HCT116 (cell line): ENCODE measurements around the gene GOLT1B. TPM values are rescaled to one million over a fixed set of nuclear protein-coding genes. Genes with fewer than 3 reads are reported as not detected.

Experiments used
- ATAC-seq: fragments of 200-7000 bp; cut with Tn5 transposase; 2 replicates; pipeline ENCODE4 v1.9.1; 2020; ENCODE audit warnings: mild to moderate bottlenecking, moderate library complexity
- BruUV-seq: library from RNA; stranded (reverse); fragments of 400-500 nt; replicated peaks from 2 replicates; lab custom pipeline; 2021; lab: Mats Ljungman, UMichigan
- CTCF ChIA-PET: fragments of 300-600 bp; sonication (Branson Sonifier 250); formaldehyde crosslinking; loops from one replicate; lab custom pipeline; 2021; ENCODE audit warnings: antibody characterized with exemption; lab: Charles Lee
- POLR2A ChIA-PET: fragments of 300-600, 350-600 bp; sonication (Branson Sonifier 250); formaldehyde crosslinking; loops from one replicate; lab custom pipeline; 2021; ENCODE audit warnings: antibody characterized with exemption; lab: Charles Lee
- RAD21 ChIA-PET, 2 experiments: fragments of 300-600 bp; sonication (Branson Sonifier 250); formaldehyde crosslinking; loops; one replicate each; lab custom pipeline; 2023; ENCODE audit warnings: low total read pairs in 2 of 2; ENCODE audit not compliant: uncharacterized antibody in 2 of 2, unreplicated experiment in 2 of 2, low non-redundant PET in 1 of 2; lab: Charles Lee
- DNase-seq: peaks from one replicate; pipeline ENCODE4 v3.0.0-alpha.2; 2010; ENCODE audit warnings: low read depth, low spot score
- H2AFZ ChIP-seq: fragments of 200-600 bp; shearing (Covaris generic), sonication (generic); 2 replicates; pipeline ENCODE4 v1.6.1; 2017; ENCODE audit warnings: low read depth, mixed run types, mixed read lengths, antibody characterized with exemption, low read length; ENCODE audit not compliant: poor library complexity, severe bottlenecking
- H3K27ac ChIP-seq: 2 replicates; pipeline ENCODE4 v1.5.1; 2012; ENCODE audit warnings: low read depth, low read length
- H3K27me3 ChIP-seq: fragments of 200-600 bp; sonication (generic); 2 replicates; pipeline ENCODE4 v1.6.1; 2016; ENCODE audit warnings: mixed run types, low read length, mixed read lengths; ENCODE audit not compliant: insufficient read depth
- H3K36me3 ChIP-seq, 2 experiments: fragments of 200-500 bp in 1 of 2; fragments of 200-600 bp in 1 of 2; sonication (Bioruptor generic) in 1 of 2; sonication (generic) in 1 of 2; 2 replicates each; pipeline versions ENCODE4 v1.5.1 to v1.6.1; 2014 to 2016; ENCODE audit warnings: low read length in 2 of 2, inconsistent platforms in 1 of 2, mixed read lengths in 1 of 2, mixed run types in 1 of 2; ENCODE audit not compliant: insufficient read depth in 2 of 2, control insufficient read depth in 1 of 2
- H3K4me1 ChIP-seq, 2 experiments: fragments of 200-600 bp in 1 of 2; sonication (generic) in 1 of 2; 2 replicates each; pipeline versions ENCODE4 v1.5.1 to v1.6.1; 2012 to 2017; ENCODE audit warnings: low read length in 2 of 2, inconsistent platforms in 1 of 2, mild to moderate bottlenecking in 1 of 2, mixed read lengths in 1 of 2, mixed run types in 1 of 2, moderate library complexity in 1 of 2; ENCODE audit not compliant: insufficient read depth in 2 of 2, control insufficient read depth in 1 of 2
- H3K4me2 ChIP-seq: fragments of 200-600 bp; sonication (generic); 2 replicates; pipeline ENCODE4 v1.6.1; 2017; ENCODE audit warnings: mixed run types, low read length, mixed read lengths
- H3K4me3 ChIP-seq, 2 experiments: fragments of 200-600 bp in 1 of 2; sonication (generic) in 1 of 2; replicated peaks in 1 of 2; 2 replicates each; pipeline ENCODE4 v1.5.1; 2011 to 2016; ENCODE audit warnings: low read length in 2 of 2, control low read depth in 1 of 2, low read depth in 1 of 2, mild to moderate bottlenecking in 1 of 2, mixed read lengths in 1 of 2, mixed run types in 1 of 2
- H3K79me2 ChIP-seq: fragments of 200-600 bp; sonication (generic); 2 replicates; pipeline ENCODE4 v1.6.1; 2017; ENCODE audit warnings: mild to moderate bottlenecking, mixed run types, low read length, moderate library complexity, mixed read lengths; ENCODE audit not compliant: insufficient read depth
- H3K9ac ChIP-seq: fragments of 200-600 bp; sonication (generic); 2 replicates; pipeline ENCODE4 v1.6.1; 2016; ENCODE audit warnings: low read length, mixed read lengths
- H3K9me2 ChIP-seq: fragments of 200-600 bp; sonication (generic), shearing (Covaris generic); 2 replicates; pipeline ENCODE4 v1.6.1; 2017; ENCODE audit warnings: mixed run types, mild to moderate bottlenecking, moderate library complexity; ENCODE audit not compliant: insufficient read depth
- H3K9me3 ChIP-seq, 2 experiments: fragments of 200-500 bp in 1 of 2; fragments of 200-600 bp in 1 of 2; sonication (Bioruptor generic) in 1 of 2; sonication (generic) in 1 of 2; 2 replicates each; pipeline ENCODE4 v1.6.1; 2014 to 2017; ENCODE audit warnings: low read length in 2 of 2, mixed read lengths in 2 of 2, inconsistent platforms in 1 of 2, low read depth in 1 of 2, mild to moderate bottlenecking in 1 of 2, mixed run types in 1 of 2, moderate library complexity in 1 of 2; ENCODE audit not compliant: control insufficient read depth in 1 of 2, insufficient read depth in 1 of 2
- H4K20me1 ChIP-seq: fragments of 200-600 bp; sonication (generic), shearing (Covaris generic); 2 replicates; pipeline ENCODE4 v1.6.1; 2017; ENCODE audit warnings: mixed run types, mild to moderate bottlenecking, moderate library complexity; ENCODE audit not compliant: insufficient read depth
- CEBPB ChIP-seq: IDR thresholded peaks from 2 replicates; pipeline ENCODE4 v1.6.1; 2012; ENCODE audit warnings: low read depth
- CTCF ChIP-seq, 3 experiments: fragments of 200-600 bp in 1 of 3; sonication (generic) in 1 of 3; IDR thresholded peaks in 2 of 3; conservative IDR thresholded peaks in 1 of 3; 2 replicates each; pipeline ENCODE4 v1.5.1; 2012 to 2017; ENCODE audit warnings: low read depth in 2 of 3, low read length in 2 of 3, antibody characterized with exemption in 1 of 3, borderline replicate concordance in 1 of 3, control low read depth in 1 of 3, mild to moderate bottlenecking in 1 of 3, mixed read lengths in 1 of 3, mixed run types in 1 of 3, moderate library complexity in 1 of 3; ENCODE audit not compliant: insufficient read depth in 1 of 3
- POLR2AphosphoS5 ChIP-seq: IDR thresholded peaks from 2 replicates; pipeline ENCODE4 v1.6.1; 2011; ENCODE audit warnings: mild to moderate bottlenecking, low read depth, low read length, moderate library complexity
- RAD21 ChIP-seq: IDR thresholded peaks from 2 replicates; pipeline ENCODE4 v1.6.1; 2012; ENCODE audit warnings: low read depth, mild to moderate bottlenecking
- REST ChIP-seq: IDR thresholded peaks from 2 replicates; pipeline ENCODE4 v1.6.1; 2012; ENCODE audit warnings: low read depth
- SP1 ChIP-seq: IDR thresholded peaks from 2 replicates; pipeline ENCODE4 v1.6.1; 2012; ENCODE audit warnings: low read depth
- intact Hi-C: fragments of 100-400 bp; cut with micrococcal nuclease; formaldehyde crosslinking; loops from 2 replicates; pipeline ENCODE4 v1.10.0; 2022
- total RNA-seq: library from RNA; stranded (reverse); gene quantifications from one replicate; pipeline ENCODE4 v1.2.1, GENCODE V29; 2021; ENCODE audit not compliant: unreplicated experiment

Gene GOLT1B
- total RNA-seq, 1 experiment from 2014 or later = 43.5 TPM

- ChIA-PET CTCF (no interaction called here), RAD21 (no interaction called here), POLR2A (no interaction called here)
- no peaks in the 10 kb centered on the region for H3K27me3 ChIP-seq
- H3K9me3 ChIP-seq = no peaks in the 10 kb centered on the region
- H3K79me2 ChIP-seq = no peaks in the 10 kb centered on the region
- no peak overlapping the region for H3K27ac ChIP-seq
- DNase-seq (no peak), ATAC-seq (no peak)
- intact Hi-C loops = no loop called here
- H3K9me2 ChIP-seq = no peaks in the 10 kb centered on the region
- H4K20me1 ChIP-seq = no peaks in the 10 kb centered on the region
- no peak overlapping the region for H3K9ac ChIP-seq
- no peaks in the 10 kb centered on the region for H3K4me1 ChIP-seq
- H3K4me3 ChIP-seq = no peak overlapping the region
- H3K4me2 ChIP-seq = no peak overlapping the region
- H3K36me3 ChIP-seq = no peaks in the 10 kb centered on the region
- BruUV-seq = no TSS peak
- TF ChIP-seq RAD21 (no peak), CTCF (IDR thresholded peaks at IDR 0.05 in 2 of 3, conservative IDR thresholded peaks at IDR 0.05 in 1 of 3; ENCODE audit: borderline replicate concordance in 1 of 3, insufficient read depth in 1 of 3, low read depth in 2 of 3, low read length in 2 of 3) (no peak), CEBPB (no peak), SP1 (no peak), REST (no peak), POLR2AphosphoS5 (no peak)
- H2AFZ ChIP-seq = no peak overlapping the region
Observed at GRCh38 chr12:21545557-21545956, 44.0 kb downstream of the GOLT1B start.
